Mesothelial cell of epicardium (in vitro differentiated cells): ENCODE results near the gene OXER1. TPM values are rescaled to one million over a fixed set of nuclear protein-coding genes. Genes with fewer than 3 reads are reported as not detected.

Experiments
- DNase-seq, 2 experiments: peaks; one replicate each; pipeline ENCODE4 v3.0.0; 2021; ENCODE audit warnings: low spot score in 2 of 2; ENCODE audit not compliant: unreplicated experiment in 2 of 2
- H3K27ac Mint-ChIP-seq: 2 replicates; pipeline ENCODE4 v1.8.0; 2021; ENCODE audit warnings: mixed read lengths
- H3K27me3 Mint-ChIP-seq: 2 replicates; pipeline ENCODE4 v1.8.0; 2021; ENCODE audit warnings: low read depth, mixed read lengths
- H3K36me3 Mint-ChIP-seq: 2 replicates; pipeline ENCODE4 v1.8.0; 2021; ENCODE audit warnings: mixed read lengths
- H3K4me1 Mint-ChIP-seq: 2 replicates; pipeline ENCODE4 v1.8.0; 2021; ENCODE audit warnings: mixed read lengths
- H3K4me3 Mint-ChIP-seq: 2 replicates; pipeline ENCODE4 v1.8.0; 2021; ENCODE audit warnings: mild to moderate bottlenecking, moderate library complexity, mixed read lengths
- H3K9me3 Mint-ChIP-seq: 2 replicates; pipeline ENCODE4 v1.8.0; 2021; ENCODE audit warnings: mixed read lengths
- total RNA-seq: library from RNA; stranded (reverse); gene quantifications from 3 replicates; pipeline ENCODE4 v1.2.1, GENCODE V29; 2021
- TF ChIP-seq, protein P1 (sequence below): fragments of 200-600 bp; sonication (generic); IDR thresholded peaks from one replicate; pipeline ENCODE4 v1.5.0; 2021; ENCODE audit warnings: antibody characterized with exemption; ENCODE audit not compliant: unreplicated experiment

The OXER1 gene
- total RNA-seq, 1 donor from 2014 or later = 7.5 TPM

DNA sequence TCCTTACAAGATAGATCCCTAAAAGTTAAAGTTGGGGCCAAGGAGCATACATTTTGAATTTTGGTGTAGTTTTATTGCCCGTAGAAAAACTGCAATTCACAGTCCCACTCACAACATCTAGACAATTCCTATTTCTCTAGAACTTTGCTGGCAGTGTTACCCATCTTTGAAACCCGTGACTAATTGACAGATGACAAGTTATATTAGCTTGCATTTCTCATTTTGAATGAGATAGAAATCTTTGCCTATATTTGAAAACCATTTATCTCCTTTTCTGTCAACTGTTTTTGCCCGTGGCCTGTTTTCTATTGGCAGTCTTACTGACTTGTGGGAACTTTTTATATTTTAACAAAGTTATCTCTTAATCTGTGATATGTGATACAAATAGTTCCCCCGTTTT is 50.0 kb downstream of the OXER1 start:
- Mint-ChIP-seq H3K36me3 (peaks cover 6% of the 10 kb centered on the region), H3K4me3 (no peak overlapping the region), H3K9me3 (no peaks in the 10 kb centered on the region), H3K27ac (no peak overlapping the region), H3K27me3 (no peaks in the 10 kb centered on the region), H3K4me1 (peaks cover 13% of the 10 kb centered on the region)
- TF ChIP-seq, protein P1, sequence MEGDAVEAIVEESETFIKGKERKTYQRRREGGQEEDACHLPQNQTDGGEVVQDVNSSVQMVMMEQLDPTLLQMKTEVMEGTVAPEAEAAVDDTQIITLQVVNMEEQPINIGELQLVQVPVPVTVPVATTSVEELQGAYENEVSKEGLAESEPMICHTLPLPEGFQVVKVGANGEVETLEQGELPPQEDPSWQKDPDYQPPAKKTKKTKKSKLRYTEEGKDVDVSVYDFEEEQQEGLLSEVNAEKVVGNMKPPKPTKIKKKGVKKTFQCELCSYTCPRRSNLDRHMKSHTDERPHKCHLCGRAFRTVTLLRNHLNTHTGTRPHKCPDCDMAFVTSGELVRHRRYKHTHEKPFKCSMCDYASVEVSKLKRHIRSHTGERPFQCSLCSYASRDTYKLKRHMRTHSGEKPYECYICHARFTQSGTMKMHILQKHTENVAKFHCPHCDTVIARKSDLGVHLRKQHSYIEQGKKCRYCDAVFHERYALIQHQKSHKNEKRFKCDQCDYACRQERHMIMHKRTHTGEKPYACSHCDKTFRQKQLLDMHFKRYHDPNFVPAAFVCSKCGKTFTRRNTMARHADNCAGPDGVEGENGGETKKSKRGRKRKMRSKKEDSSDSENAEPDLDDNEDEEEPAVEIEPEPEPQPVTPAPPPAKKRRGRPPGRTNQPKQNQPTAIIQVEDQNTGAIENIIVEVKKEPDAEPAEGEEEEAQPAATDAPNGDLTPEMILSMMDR = no peak
- no peak for DNase-seq

- TF ChIP-seq, protein P1 = no peak
- no peaks in the 10 kb centered on the region for H3K9me3 Mint-ChIP-seq
- peaks cover 6% of the 10 kb centered on the region for H3K36me3 Mint-ChIP-seq
- no peaks in the 10 kb centered on the region for H3K27me3 Mint-ChIP-seq
- no peak overlapping the region for H3K27ac Mint-ChIP-seq
- DNase-seq = no peak
- H3K4me3 Mint-ChIP-seq = no peak overlapping the region
- H3K4me1 Mint-ChIP-seq = peaks cover 21% of the 10 kb centered on the region
Observed at GRCh38 chr2:42712934-42713333, 51.0 kb downstream of the OXER1 start.

Other genes with a start within 250 kb of the OXER1 start
- 97.1 to 107 TPM (median 106 TPM) in 3 replicates for gene MTA3, start 195.5 kb downstream of the OXER1 start, total RNA-seq
- 23.3 to 25.7 TPM (median 25.0 TPM) in 3 replicates for gene HAAO, start 28.4 kb upstream of the OXER1 start, total RNA-seq